DMS 273 (cell line): ENCODE data around the gene PDLIM4.

Experiments used
- DNase-seq: peaks from one replicate; lab custom pipeline; 2025; ENCODE audit not compliant: unreplicated experiment; lab: John Stamatoyannopoulos, UW

The PDLIM4 gene

GRCh38 chr5:132266031-132266835 is 8.7 kb downstream of the PDLIM4 start:
- DNase-seq: no peak

GRCh38 chr5:132266836-132267160 is 9.3 kb downstream of the PDLIM4 start:
- DNase-seq: no peak

GRCh38 chr5:132267166-132267739 is 9.8 kb downstream of the PDLIM4 start:
- no peak for DNase-seq

- DNase-seq: no peak
These were observed 10.7 kb downstream of the PDLIM4 start for GRCh38 chr5:132267931-132268768.

GRCh38 chr5:132268769-132269551 is 11.5 kb downstream of the PDLIM4 start:
- no peak for DNase-seq

- DNase-seq: no peak
These were observed 12.3 kb downstream of the PDLIM4 start for GRCh38 chr5:132269635-132270334.

- no peak for DNase-seq
These were observed 12.8 kb downstream of the PDLIM4 start for GRCh38 chr5:132270335-132270665.

- DNase-seq: peak; percentile 81
These were observed 13.2 kb downstream of the PDLIM4 start for GRCh38 chr5:132270706-132271105.

- DNase-seq: no peak
These were observed 14.1 kb downstream of the PDLIM4 start for GRCh38 chr5:132271251-132272246.

GRCh38 chr5:132272311-132273210 is 15.1 kb downstream of the PDLIM4 start:
- DNase-seq: peak; percentile 82

- DNase-seq: no peak
These were observed 16.1 kb downstream of the PDLIM4 start for GRCh38 chr5:132273631-132274030.

GRCh38 chr5:132274050-132274792 is 16.7 kb downstream of the PDLIM4 start:
- DNase-seq: no peak

GRCh38 chr5:132275367-132276220 is 18.1 kb downstream of the PDLIM4 start:
- no peak for DNase-seq

GRCh38 chr5:132277256-132277655 is 19.8 kb downstream of the PDLIM4 start:
- DNase-seq: no peak

- DNase-seq: no peak
These were observed 20.7 kb downstream of the PDLIM4 start for GRCh38 chr5:132277971-132278853.

- no peak for DNase-seq
These were observed 22.3 kb downstream of the PDLIM4 start for GRCh38 chr5:132279801-132280200.
